IMR-90 (cell line): Measurements from ENCODE around the gene TMOD1. TPM values are rescaled to one million over a fixed set of nuclear protein-coding genes. Genes with fewer than 3 reads are reported as not detected.

ENCODE experiments used
- ATAC-seq: fragments of 200-7000 bp; cut with Tn5 transposase; 2 replicates; pipeline ENCODE4 v1.9.1; 2020; ENCODE audit warnings: low read depth, mild to moderate bottlenecking, moderate library complexity
- BruUV-seq: library from RNA; stranded (reverse); fragments of 400-500 nt; replicated peaks from 2 replicates; lab custom pipeline; 2021; lab: Mats Ljungman, UMichigan
- CTCF ChIA-PET: fragments of 300-600 bp; formaldehyde crosslinking; extraction: SDS; loops from one replicate; lab custom pipeline; 2021; ENCODE audit warnings: antibody characterized with exemption; lab: Yijun Ruan, JAX
- POLR2A ChIA-PET: fragments of 300-600 bp; sonication (Branson Sonifier 250); formaldehyde crosslinking; loops from one replicate; lab custom pipeline; 2022; ENCODE audit warnings: antibody characterized with exemption; ENCODE audit not compliant: unreplicated experiment; lab: Charles Lee
- DNase-seq: peaks from one replicate; pipeline ENCODE4 v3.0.0; 2013
- H2AFZ ChIP-seq: replicated peaks from 2 replicates; pipeline ENCODE3; 2013; ENCODE audit warnings: low read length, mild to moderate bottlenecking; ENCODE audit not compliant: poor library complexity
- H2AK5ac ChIP-seq: 2 replicates; pipeline ENCODE4 v1.6.1; 2013; ENCODE audit warnings: low read depth, low read length, inconsistent platforms
- H2AK9ac ChIP-seq: replicated peaks from 2 replicates; pipeline ENCODE3; 2013; ENCODE audit warnings: mild to moderate bottlenecking, low read depth, low read length, moderate library complexity; ENCODE audit not compliant: poor library complexity
- H2BK120ac ChIP-seq: 2 replicates; pipeline ENCODE4 v1.6.1; 2013; ENCODE audit warnings: low read depth, low read length, inconsistent platforms
- H2BK15ac ChIP-seq: 3 replicates; pipeline ENCODE4 v1.6.1; 2013; ENCODE audit warnings: low read depth, low read length, inconsistent platforms
- H2BK20ac ChIP-seq: 2 replicates; pipeline ENCODE4 v1.6.1; 2013; ENCODE audit warnings: low read depth, mild to moderate bottlenecking, inconsistent platforms, low read length, moderate library complexity
- H2BK5ac ChIP-seq: 2 replicates; pipeline ENCODE4 v1.6.1; 2013; ENCODE audit warnings: mild to moderate bottlenecking, low read depth, low read length, inconsistent platforms; ENCODE audit not compliant: poor library complexity, severe bottlenecking
- H3K14ac ChIP-seq: replicated peaks from 2 replicates; pipeline ENCODE4 v1.6.1; 2013; ENCODE audit warnings: low read depth, low read length, inconsistent platforms
- H3K18ac ChIP-seq: 2 replicates; pipeline ENCODE4 v1.6.1; 2013; ENCODE audit warnings: low read depth, low read length, control low read depth
- H3K23ac ChIP-seq: 2 replicates; pipeline ENCODE4 v1.6.1; 2013; ENCODE audit warnings: low read depth, low read length, inconsistent platforms
- H3K27ac ChIP-seq: 2 replicates; pipeline ENCODE4 v1.5.1; 2013; ENCODE audit warnings: mild to moderate bottlenecking, control low read depth, low read length; ENCODE audit not compliant: insufficient read depth
- H3K27me3 ChIP-seq: 2 replicates; pipeline ENCODE4 v1.6.1; 2013; ENCODE audit warnings: low read length; ENCODE audit not compliant: control insufficient read depth, insufficient read depth
- H3K36me3 ChIP-seq: 2 replicates; pipeline ENCODE4 v1.6.1; 2013; ENCODE audit warnings: low read length, mixed read lengths; ENCODE audit not compliant: control insufficient read depth, insufficient read depth
- H3K4ac ChIP-seq: 2 replicates; pipeline ENCODE4 v1.6.1; 2013; ENCODE audit warnings: low read depth, low read length, inconsistent platforms
- H3K4me1 ChIP-seq: 2 replicates; pipeline ENCODE4 v1.6.1; 2013; ENCODE audit warnings: low read length, mixed read lengths; ENCODE audit not compliant: control insufficient read depth, insufficient read depth
- H3K4me2 ChIP-seq: 2 replicates; pipeline ENCODE4 v1.6.1; 2013; ENCODE audit warnings: low read depth, mild to moderate bottlenecking, control low read depth, low read length, moderate library complexity
- H3K4me3 ChIP-seq: 2 replicates; pipeline ENCODE4 v1.5.1; 2013; ENCODE audit warnings: low read depth, mild to moderate bottlenecking, control low read depth, low read length, moderate library complexity; ENCODE audit not compliant: insufficient read depth
- H3K56ac ChIP-seq: 2 replicates; pipeline ENCODE4 v1.6.1; 2013; ENCODE audit warnings: low read length, inconsistent platforms; ENCODE audit not compliant: insufficient read depth; ENCODE audit errors: extremely low read depth
- H3K79me1 ChIP-seq, 2 experiments: 2 replicates each; pipeline ENCODE4 v1.6.1; 2013; ENCODE audit warnings: low read length in 2 of 2, inconsistent platforms in 1 of 2, low read depth in 1 of 2
- H3K9ac ChIP-seq: 2 replicates; pipeline ENCODE4 v1.6.1; 2013; ENCODE audit warnings: low read depth, low read length, control low read depth
- H3K9me1 ChIP-seq: 2 replicates; pipeline ENCODE4 v1.6.1; 2013; ENCODE audit warnings: low read length, inconsistent platforms; ENCODE audit not compliant: insufficient read depth
- H3K9me3 ChIP-seq: 2 replicates; pipeline ENCODE4 v1.6.1; 2013; ENCODE audit warnings: low read length; ENCODE audit not compliant: control insufficient read depth, insufficient read depth
- H4K20me1 ChIP-seq: 2 replicates; pipeline ENCODE4 v1.6.1; 2013; ENCODE audit warnings: low read length, inconsistent platforms; ENCODE audit not compliant: insufficient read depth
- H4K5ac ChIP-seq: 2 replicates; pipeline ENCODE4 v1.6.1; 2013; ENCODE audit warnings: mild to moderate bottlenecking, low read depth, low read length, control low read depth
- H4K8ac ChIP-seq, 2 experiments: 2 replicates each; pipeline ENCODE4 v1.6.1; 2013; ENCODE audit warnings: low read depth in 2 of 2, low read length in 2 of 2, control low read depth in 1 of 2, inconsistent platforms in 1 of 2
- H4K91ac ChIP-seq: 2 replicates; pipeline ENCODE4 v1.6.1; 2013; ENCODE audit warnings: low read depth, low read length, inconsistent platforms; ENCODE audit not compliant: insufficient read depth
- BHLHE40 ChIP-seq: fragments of 150-350 bp; IDR thresholded peaks from 2 replicates; pipeline ENCODE4 v1.6.1; 2016; ENCODE audit warnings: mild to moderate bottlenecking, low read depth, low read length
- CEBPB ChIP-seq: IDR thresholded peaks from 2 replicates; pipeline ENCODE4 v1.6.1; 2012; ENCODE audit warnings: low read depth, low read length, improper control_type of control experiment
- CHD1 ChIP-seq: IDR thresholded peaks from 2 replicates; pipeline ENCODE4 v1.6.1; 2012; ENCODE audit warnings: low read depth, low read length, improper control_type of control experiment
- CTCF ChIP-seq: conservative IDR thresholded peaks from 2 replicates; pipeline ENCODE4 v1.5.1; 2012; ENCODE audit warnings: mild to moderate bottlenecking, low read depth, low read length, improper control_type of control experiment
- ELK1 ChIP-seq: fragments of 150-350 bp; IDR thresholded peaks from 2 replicates; pipeline ENCODE4 v1.6.1; 2016; ENCODE audit warnings: low read depth, mild to moderate bottlenecking, low read length, moderate library complexity, borderline replicate concordance
- FOS ChIP-seq: fragments of 150-350 bp; IDR thresholded peaks from 2 replicates; pipeline ENCODE4 v1.6.1; 2016; ENCODE audit warnings: low read depth, low read length
- MAFK ChIP-seq: IDR thresholded peaks from 2 replicates; pipeline ENCODE4 v1.6.1; 2012; ENCODE audit warnings: low read depth, low read length, improper control_type of control experiment
- MAZ ChIP-seq: IDR thresholded peaks from 2 replicates; pipeline ENCODE4 v1.6.1; 2012; ENCODE audit warnings: low read depth, mild to moderate bottlenecking, low read length, improper control_type of control experiment, moderate library complexity, borderline replicate concordance
- MXI1 ChIP-seq: IDR thresholded peaks from 2 replicates; pipeline ENCODE4 v1.6.1; 2012; ENCODE audit warnings: low read depth, mild to moderate bottlenecking, low read length, moderate library complexity, borderline replicate concordance
- NFE2L2 ChIP-seq: fragments of 150-350 bp; IDR thresholded peaks from 2 replicates; pipeline ENCODE4 v1.6.1; 2016; ENCODE audit warnings: low read depth, mild to moderate bottlenecking, low read length
- POLR2A ChIP-seq: IDR thresholded peaks from 2 replicates; pipeline ENCODE4 v1.6.1; 2012; ENCODE audit warnings: mild to moderate bottlenecking, low read depth, low read length
- RAD21 ChIP-seq: IDR thresholded peaks from 2 replicates; pipeline ENCODE4 v1.6.1; 2012; ENCODE audit warnings: low read length, improper control_type of control experiment
- RCOR1 ChIP-seq: IDR thresholded peaks from 2 replicates; pipeline ENCODE4 v1.6.1; 2012; ENCODE audit warnings: mild to moderate bottlenecking, low read length, improper control_type of control experiment; ENCODE audit not compliant: insufficient replicate concordance
- RFX5 ChIP-seq: IDR thresholded peaks from 2 replicates; pipeline ENCODE4 v1.8.0; 2012; ENCODE audit warnings: low read depth, mild to moderate bottlenecking, low read length, moderate library complexity
- SMC3 ChIP-seq: fragments of 150-350 bp; IDR thresholded peaks from 2 replicates; pipeline ENCODE4 v1.6.1; 2016; ENCODE audit warnings: low read depth, mild to moderate bottlenecking, antibody characterized with exemption, low read length, moderate library complexity
- USF2 ChIP-seq: fragments of 150-350 bp; IDR thresholded peaks from 2 replicates; pipeline ENCODE4 v1.6.1; 2017; ENCODE audit warnings: mild to moderate bottlenecking, antibody characterized with exemption, low read length, low read depth
- WGBS, 2 experiments: methylation state at CpG; one replicate each; pipeline versions ENCODE4 v1.1.5 to v1.1.7; 2013; ENCODE audit warnings: missing lambda C conversion rate in 2 of 2; ENCODE audit not compliant: insufficient read length in 1 of 2; ENCODE audit errors: extremely low coverage in 2 of 2; 5-methylcytosine and 5-hydroxymethylcytosine counted together
- dilution Hi-C: fragments of 300-500 bp; cut with HindIII; formaldehyde crosslinking; loops from one replicate; pipeline ENCODE4 v1.14.3; 2018; ENCODE audit warnings: low sequenced_read_pairs; ENCODE audit not compliant: unreplicated experiment
- in situ Hi-C: fragments of 300-500 bp; cut with MboI; formaldehyde crosslinking; loops from 3 replicates; pipeline ENCODE4 v1.14.3; 2019; ENCODE audit warnings: low sequenced_read_pairs, inconsistent platforms, mixed read lengths
- intact Hi-C: fragments of 100-400 bp; cut with micrococcal nuclease; formaldehyde crosslinking; loops from 2 replicates; pipeline ENCODE4 v1.10.0; 2022
- polyA plus RNA-seq, 3 experiments: library from polyadenylated mRNA; depleted of rRNA; stranded (reverse); fragments of >200 nt; gene quantifications; 2 replicates each; pipeline ENCODE4 v1.2.3, GENCODE V29; 2012; ENCODE audit warnings: low replicate concordance in 1 of 3
- total RNA-seq: library from RNA; depleted of rRNA; stranded (reverse); fragments of >200 nt; gene quantifications from 2 replicates; pipeline ENCODE4 v1.2.3, GENCODE V29; 2012

The TMOD1 gene
- total and polyA plus RNA-seq, 2 of the 4 experiments (the other 2 are of a cell fraction): 0.18 to 0.38 TPM

GRCh38 chr9:97571664-97572063 lies 70.2 kb downstream of the TMOD1 start:
- 83% methylated on average over 1 of the region's 1 CpG; no CpG with 5 or more reads in 1 of the 2 experiments for WGBS, 2 experiments
- TF ChIP-seq RFX5 (no peak), SMC3 (no peak), MXI1 (no peak), USF2 (no peak), RAD21 (no peak), ELK1 (no peak), RCOR1 (no peak), FOS (no peak), CTCF (no peak), CEBPB (no peak), CHD1 (no peak), MAFK (no peak), MAZ (no peak), NFE2L2 (no peak), BHLHE40 (no peak), POLR2A (no peak)
- H3K4me2 ChIP-seq: no peak overlapping the region
- H3K56ac ChIP-seq: no peak overlapping the region
- H2BK20ac ChIP-seq: no peak overlapping the region
- DNase-seq: no peak
- no peak overlapping the region for H3K27ac ChIP-seq
- no peak overlapping the region for H2BK5ac ChIP-seq
- no peaks in the 10 kb centered on the region for H3K27me3 ChIP-seq
- no peak overlapping the region for H4K91ac ChIP-seq
- H3K4me3 ChIP-seq: no peak overlapping the region
- no peak overlapping the region for H4K5ac ChIP-seq
- H3K14ac ChIP-seq: no peak overlapping the region
- H2AK5ac ChIP-seq: no peak overlapping the region
- H2BK120ac ChIP-seq: no peak overlapping the region
- no peaks in the 10 kb centered on the region for H3K9me3 ChIP-seq
- in situ Hi-C loops: no loop called here
- ChIA-PET POLR2A (no interaction called here), CTCF (no interaction called here)
- BruUV-seq: no TSS peak
- peaks cover 12% of the 10 kb centered on the region for H3K36me3 ChIP-seq
- no peak overlapping the region for H2AK9ac ChIP-seq
- no peaks in the 10 kb centered on the region for H3K9me1 ChIP-seq
- no peak overlapping the region for H3K18ac ChIP-seq
- no peaks in the 10 kb centered on the region for H4K20me1 ChIP-seq
- H3K9ac ChIP-seq: no peak overlapping the region
- H4K8ac ChIP-seq: no peak overlapping the region
- ATAC-seq: no peak
- no peak overlapping the region for H2AFZ ChIP-seq
- dilution Hi-C loops: no loop called here
- H2BK15ac ChIP-seq: no peak overlapping the region
- H3K4me1 ChIP-seq: peaks cover 2% of the 10 kb centered on the region; the same call in 1 of the 2 replicates
- no peak overlapping the region for H3K23ac ChIP-seq
- H3K79me1 ChIP-seq: no peaks in the 10 kb centered on the region
- H3K4ac ChIP-seq: no peak overlapping the region
- intact Hi-C loops: no loop called here
